Measurements from ENCODE around the gene GPR6. TPM values are rescaled to one million over a fixed set of nuclear protein-coding genes. Genes with fewer than 3 reads are reported as not detected.

The GPR6 gene
- total RNA-seq, 1 donor from 2014 or later: not detected

DNA sequence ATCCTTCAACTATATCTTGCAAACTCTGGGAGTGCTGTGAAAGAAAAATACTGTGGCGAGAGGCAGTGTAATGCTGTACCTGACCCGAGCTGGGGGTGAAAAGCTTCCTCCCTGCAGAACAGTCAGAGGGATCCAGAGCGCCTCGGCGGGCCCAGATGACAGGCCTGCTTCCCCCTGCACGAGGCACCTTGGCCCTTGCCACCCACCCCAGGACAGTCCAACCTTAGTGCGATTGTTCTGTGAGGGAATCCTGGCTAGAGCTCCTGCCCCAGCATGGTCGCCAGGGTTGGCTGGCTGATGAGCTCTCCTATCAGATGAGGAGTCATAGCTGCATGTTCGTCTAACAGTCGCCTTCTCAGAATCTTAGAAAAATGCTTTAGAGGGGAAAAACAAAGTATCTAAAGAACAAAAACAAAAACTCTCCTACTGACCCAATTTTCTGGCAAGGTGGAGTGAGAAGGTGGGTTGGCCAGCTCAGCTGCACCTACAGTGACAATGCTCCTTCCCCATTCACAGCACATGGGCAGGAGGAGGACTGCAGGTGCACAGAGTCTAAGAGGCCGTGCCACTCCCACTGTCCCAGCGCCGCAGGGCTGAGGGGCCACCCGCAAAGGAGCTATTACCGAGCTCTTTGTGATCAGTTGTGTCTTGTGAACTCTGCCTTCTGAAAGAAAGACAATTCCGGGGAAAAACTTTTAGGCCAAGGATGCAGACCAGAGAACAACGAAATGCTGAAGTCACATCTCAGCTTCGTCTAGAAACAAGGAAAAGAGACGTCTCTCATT lies 28.6 kb upstream of the GPR6 start:
- TF ChIP-seq, protein P1, sequence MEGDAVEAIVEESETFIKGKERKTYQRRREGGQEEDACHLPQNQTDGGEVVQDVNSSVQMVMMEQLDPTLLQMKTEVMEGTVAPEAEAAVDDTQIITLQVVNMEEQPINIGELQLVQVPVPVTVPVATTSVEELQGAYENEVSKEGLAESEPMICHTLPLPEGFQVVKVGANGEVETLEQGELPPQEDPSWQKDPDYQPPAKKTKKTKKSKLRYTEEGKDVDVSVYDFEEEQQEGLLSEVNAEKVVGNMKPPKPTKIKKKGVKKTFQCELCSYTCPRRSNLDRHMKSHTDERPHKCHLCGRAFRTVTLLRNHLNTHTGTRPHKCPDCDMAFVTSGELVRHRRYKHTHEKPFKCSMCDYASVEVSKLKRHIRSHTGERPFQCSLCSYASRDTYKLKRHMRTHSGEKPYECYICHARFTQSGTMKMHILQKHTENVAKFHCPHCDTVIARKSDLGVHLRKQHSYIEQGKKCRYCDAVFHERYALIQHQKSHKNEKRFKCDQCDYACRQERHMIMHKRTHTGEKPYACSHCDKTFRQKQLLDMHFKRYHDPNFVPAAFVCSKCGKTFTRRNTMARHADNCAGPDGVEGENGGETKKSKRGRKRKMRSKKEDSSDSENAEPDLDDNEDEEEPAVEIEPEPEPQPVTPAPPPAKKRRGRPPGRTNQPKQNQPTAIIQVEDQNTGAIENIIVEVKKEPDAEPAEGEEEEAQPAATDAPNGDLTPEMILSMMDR (conservative IDR thresholded peaks at IDR 0.05; ENCODE audit: low read depth, low read length): no peak

DNA sequence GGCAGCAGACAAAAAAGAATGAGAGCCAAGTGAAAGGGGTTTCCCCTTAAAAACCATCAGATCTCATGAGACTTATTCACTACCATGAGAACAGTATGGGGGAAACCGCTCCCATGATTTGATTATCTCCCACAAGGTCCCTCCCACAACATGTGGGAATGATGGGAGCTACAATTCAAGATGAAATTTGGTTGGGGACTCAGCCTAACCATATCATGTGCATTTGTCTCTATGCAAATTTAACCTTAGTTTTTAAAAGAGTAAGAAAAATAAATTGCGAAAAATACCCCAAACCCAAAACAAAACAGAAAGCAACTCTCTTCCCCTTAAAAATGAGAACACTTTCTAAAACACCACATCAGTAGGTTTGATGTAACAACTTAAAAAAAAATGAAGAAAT lies 22.6 kb upstream of the GPR6 start:
- DNase-seq (ENCODE audit: low read depth): no peak
- TF ChIP-seq, protein P1 (conservative IDR thresholded peaks at IDR 0.05; ENCODE audit: low read depth, low read length): no peak
- no peak overlapping the region for H3K4me3 ChIP-seq (ENCODE audit: low read depth, low read length)

More for the DNA sequence above, 28.6 kb upstream of the GPR6 start:
- no peak overlapping the region for H3K4me3 ChIP-seq (ENCODE audit: low read depth, low read length)
- no peak for DNase-seq (ENCODE audit: low read depth)

DNA sequence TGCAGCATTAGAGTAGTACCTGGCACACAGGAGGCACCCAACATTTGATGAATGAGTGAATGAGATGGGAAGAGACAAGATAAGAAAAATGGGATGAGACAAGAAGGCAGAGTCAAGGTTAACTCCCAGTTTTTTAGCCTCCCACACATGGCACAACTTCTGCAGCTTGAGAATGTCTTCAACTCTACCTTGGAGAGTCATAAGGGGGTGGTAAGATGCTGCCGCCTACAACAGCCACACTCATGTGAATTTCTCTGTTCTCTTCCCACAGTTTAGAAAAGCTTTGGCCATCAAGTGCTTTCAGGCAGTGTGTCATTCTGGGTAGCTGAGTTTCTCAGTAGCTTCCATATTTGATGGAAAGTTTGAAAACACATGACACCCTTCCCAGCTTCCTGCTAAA lies 19.5 kb upstream of the GPR6 start:
- no peak overlapping the region for H3K4me3 ChIP-seq (ENCODE audit: low read depth, low read length)
- DNase-seq (ENCODE audit: low read depth): no peak
- TF ChIP-seq, protein P1 (conservative IDR thresholded peaks at IDR 0.05; ENCODE audit: low read depth, low read length): no peak

DNA sequence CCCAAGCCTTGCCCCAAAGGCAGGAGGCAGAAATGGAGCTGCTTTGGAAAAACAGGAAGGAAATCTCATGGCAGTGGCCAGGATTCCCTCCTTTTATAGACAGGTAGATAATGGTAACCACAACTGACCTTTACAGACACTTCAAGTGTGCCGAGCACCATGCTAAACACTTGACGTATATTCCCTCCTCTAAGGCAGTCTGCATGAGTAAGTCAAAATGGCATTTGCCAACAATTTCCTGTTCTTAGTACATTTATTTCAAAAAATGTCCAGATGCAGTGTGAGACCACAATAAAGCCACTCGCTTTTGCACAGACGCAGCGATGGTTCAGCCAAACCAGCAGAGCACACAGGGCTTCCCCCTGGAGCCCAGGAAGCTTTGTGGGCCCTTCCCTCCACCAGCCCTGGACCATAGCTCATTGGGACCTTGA lies 16.5 kb upstream of the GPR6 start:
- TF ChIP-seq, protein P1 (conservative IDR thresholded peaks at IDR 0.05; ENCODE audit: low read depth, low read length): no peak

DNA sequence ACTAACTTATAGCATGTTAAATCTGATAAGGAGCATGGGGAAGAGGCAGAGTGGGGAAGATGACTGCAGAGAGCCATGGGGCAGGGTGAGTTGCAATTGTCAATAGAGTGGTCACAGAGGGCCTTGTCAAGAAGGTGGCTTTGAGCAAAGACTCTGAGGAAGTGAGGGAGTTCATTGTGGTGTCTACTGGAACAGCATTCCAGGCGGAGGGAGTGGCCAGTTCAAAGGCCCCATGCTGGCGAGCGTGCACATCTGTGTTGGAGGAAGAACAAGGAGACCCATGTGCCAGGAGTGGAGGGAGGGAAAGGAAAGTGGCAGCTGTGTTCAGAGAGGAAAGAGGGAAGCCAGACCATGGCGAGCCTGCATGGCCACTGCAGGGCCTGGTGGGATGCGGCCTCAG lies 15.8 kb upstream of the GPR6 start:
- TF ChIP-seq, protein P1 (conservative IDR thresholded peaks at IDR 0.05; ENCODE audit: low read depth, low read length): no peak
- H3K4me3 ChIP-seq (ENCODE audit: low read depth, low read length): no peak overlapping the region
- DNase-seq (ENCODE audit: low read depth): no peak

More for the DNA sequence above, 16.5 kb upstream of the GPR6 start:
- no peak overlapping the region for H3K4me3 ChIP-seq (ENCODE audit: low read depth, low read length)
- DNase-seq (ENCODE audit: low read depth): no peak

DNA sequence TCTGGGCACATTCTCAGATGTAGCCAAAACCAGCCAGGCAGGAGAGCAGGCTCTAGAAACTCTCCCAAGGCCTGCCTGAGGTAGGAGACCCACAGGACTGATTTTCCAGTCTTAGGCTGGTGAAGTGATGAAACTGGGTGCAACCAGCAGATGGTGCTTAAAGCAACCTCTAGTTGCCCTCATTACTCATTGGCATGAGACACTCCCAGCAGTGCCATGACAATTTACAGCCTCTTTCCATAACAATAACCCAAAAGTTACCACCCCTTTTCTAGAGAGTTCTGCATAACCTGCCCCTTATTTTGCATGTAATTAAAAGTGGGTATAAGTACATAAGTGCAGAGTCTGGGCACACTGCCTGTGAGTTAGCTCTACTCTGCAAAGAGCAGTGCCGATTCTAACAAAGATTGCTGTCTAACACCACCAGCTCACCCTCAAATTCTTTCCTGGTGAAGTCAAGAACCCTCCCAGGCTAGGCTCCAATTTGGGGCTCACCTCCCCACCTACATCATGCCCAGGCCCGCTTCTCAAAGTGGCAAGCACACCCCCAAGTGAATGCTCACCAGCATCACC lies 14.4 kb upstream of the GPR6 start:
- no peak for DNase-seq (ENCODE audit: low read depth)

More for the DNA sequence above, 14.4 kb upstream of the GPR6 start:
- TF ChIP-seq, protein P1 (conservative IDR thresholded peaks at IDR 0.05; ENCODE audit: low read depth, low read length): no peak
- no peak overlapping the region for H3K4me3 ChIP-seq (ENCODE audit: low read depth, low read length)

Measured in epithelial cell of proximal tubule (primary cell).